Gastroesophageal sphincter (tissue), 4 donors: ENCODE data around the gene ABL1. TPM values are rescaled to one million over a fixed set of nuclear protein-coding genes. Genes with fewer than 3 reads are reported as not detected.

Experiments
- ATAC-seq: fragments of 150-250 bp; one replicate; pipeline ENCODE4 v1.9.1; 2016; ENCODE audit warnings: mild to moderate bottlenecking, moderate library complexity
- H3K27ac ChIP-seq, 4 donors: fragments of 200-600 bp; sonication (generic) in 3 of 4; 1 replicate in 3 of 4; 2 replicates in 1 of 4; pipeline ENCODE4 v1.5.1; 2016 to 2019
- H3K27me3 ChIP-seq: fragments of 200-600 bp; sonication (generic); one replicate; pipeline ENCODE4 v1.5.1; 2019
- H3K36me3 ChIP-seq, 2 donors: fragments of 200-600 bp; sonication (generic); one replicate each; pipeline ENCODE4 v1.5.1; 2019; ENCODE audit warnings: control low read depth in 1 of 2
- H3K4me1 ChIP-seq, 3 donors: fragments of 200-600 bp; sonication (generic); 1 replicate in 2 of 3; 2 replicates in 1 of 3; pipeline ENCODE4 v1.5.1; 2016 to 2019; ENCODE audit warnings: control low read depth in 2 of 3
- H3K4me3 ChIP-seq, 2 donors: fragments of 200-600 bp; sonication (generic); one replicate each; pipeline ENCODE4 v1.5.1; 2019; ENCODE audit warnings: mild to moderate bottlenecking in 1 of 2, moderate library complexity in 1 of 2
- H3K9me3 ChIP-seq, 3 donors: fragments of 200-600 bp; sonication (generic); one replicate each; pipeline ENCODE4 v1.5.1; 2017 to 2019; ENCODE audit warnings: control low read depth in 2 of 3
- EP300 ChIP-seq: sonication (generic); formaldehyde crosslinking; IDR thresholded peaks from one replicate; pipeline ENCODE4 v1.6.1; 2017; ENCODE audit warnings: antibody characterized with exemption, mild to moderate bottlenecking
- POLR2A ChIP-seq, 2 donors: fragments of 450-650 bp; IDR thresholded peaks; one replicate each; pipeline ENCODE4 v1.6.1; 2017; ENCODE audit warnings: antibody characterized with exemption in 2 of 2, mild to moderate bottlenecking in 2 of 2, moderate library complexity in 1 of 2
- POLR2AphosphoS5 ChIP-seq: sonication (generic); formaldehyde crosslinking; IDR thresholded peaks from one replicate; pipeline ENCODE4 v1.6.1; 2017; ENCODE audit warnings: antibody characterized with exemption
- WGBS, 2 donors: methylation state at CpG; one replicate each; pipeline ENCODE4 v1.1.5; 2018; ENCODE audit warnings: low coverage in 1 of 2; 5-methylcytosine and 5-hydroxymethylcytosine counted together
- total RNA-seq, 4 donors: library from RNA; depleted of rRNA; stranded (reverse); fragments of >200 nt; gene quantifications; one replicate each; pipeline ENCODE4 v1.1.0, GENCODE V29; 2016
- TF ChIP-seq, protein P1 (sequence below), 4 experiments: fragments of 200-600 bp in 2 of 4; fragments of 450-650 bp in 2 of 4; sonication (generic) in 1 of 4; IDR thresholded peaks; one replicate each; pipeline ENCODE4 v1.5.1; 2017 to 2019; ENCODE audit warnings: antibody characterized with exemption in 4 of 4, mild to moderate bottlenecking in 2 of 4, moderate library complexity in 2 of 4

The ABL1 gene
- total RNA-seq, 4 donors from 2014 or later, result 81.4 to 147 (median 125) TPM

DNA sequence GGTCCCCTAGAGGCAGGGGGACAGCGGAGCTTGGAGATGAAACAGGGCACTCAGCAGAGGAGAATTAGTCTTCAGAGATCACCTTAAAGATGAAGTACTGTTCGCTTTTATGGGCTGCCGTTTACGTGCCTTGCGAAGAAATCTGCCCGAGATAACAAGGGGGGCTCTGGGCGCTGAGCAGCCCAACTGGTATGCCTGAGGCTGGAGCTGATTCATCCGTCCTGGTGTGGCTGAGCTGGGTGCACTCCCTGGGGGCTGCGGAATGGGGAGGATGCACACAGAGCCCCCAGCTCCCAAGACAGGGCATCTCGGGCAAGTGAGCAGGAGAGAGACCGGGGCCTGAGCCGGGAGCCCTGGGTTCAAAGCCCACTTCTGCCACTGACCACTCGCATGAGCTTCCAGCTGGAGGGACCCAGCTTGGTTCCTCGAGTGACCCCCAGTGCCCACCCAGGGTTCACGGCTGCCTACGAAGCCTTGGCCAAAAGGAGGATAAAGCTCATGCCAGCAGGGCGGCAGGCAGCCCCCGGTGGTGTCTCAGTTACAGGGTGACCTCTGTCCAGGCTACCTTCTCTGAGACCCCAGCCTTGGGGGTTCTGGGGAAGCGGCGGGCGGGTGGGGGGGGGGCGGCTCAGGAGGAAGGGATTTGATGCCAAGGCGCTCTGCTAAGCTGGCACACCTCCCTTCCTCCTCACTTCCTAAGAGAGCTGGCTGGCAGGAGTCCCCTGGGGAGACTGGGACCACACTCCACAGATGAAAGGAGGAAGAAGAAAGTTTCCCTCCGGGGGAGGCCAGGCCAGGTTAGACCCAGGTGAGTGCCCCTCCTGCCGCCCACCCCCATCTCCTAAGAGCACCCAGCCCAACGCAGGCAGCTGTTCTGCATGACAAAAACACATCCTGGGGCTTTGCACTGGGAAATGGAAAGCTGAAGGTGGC is 98.3 kb downstream of the ABL1 start:
- no peak for TF ChIP-seq POLR2AphosphoS5
- TF ChIP-seq POLR2A (IDR thresholded peaks at IDR 0.05), result no peak
- TF ChIP-seq, protein P1, sequence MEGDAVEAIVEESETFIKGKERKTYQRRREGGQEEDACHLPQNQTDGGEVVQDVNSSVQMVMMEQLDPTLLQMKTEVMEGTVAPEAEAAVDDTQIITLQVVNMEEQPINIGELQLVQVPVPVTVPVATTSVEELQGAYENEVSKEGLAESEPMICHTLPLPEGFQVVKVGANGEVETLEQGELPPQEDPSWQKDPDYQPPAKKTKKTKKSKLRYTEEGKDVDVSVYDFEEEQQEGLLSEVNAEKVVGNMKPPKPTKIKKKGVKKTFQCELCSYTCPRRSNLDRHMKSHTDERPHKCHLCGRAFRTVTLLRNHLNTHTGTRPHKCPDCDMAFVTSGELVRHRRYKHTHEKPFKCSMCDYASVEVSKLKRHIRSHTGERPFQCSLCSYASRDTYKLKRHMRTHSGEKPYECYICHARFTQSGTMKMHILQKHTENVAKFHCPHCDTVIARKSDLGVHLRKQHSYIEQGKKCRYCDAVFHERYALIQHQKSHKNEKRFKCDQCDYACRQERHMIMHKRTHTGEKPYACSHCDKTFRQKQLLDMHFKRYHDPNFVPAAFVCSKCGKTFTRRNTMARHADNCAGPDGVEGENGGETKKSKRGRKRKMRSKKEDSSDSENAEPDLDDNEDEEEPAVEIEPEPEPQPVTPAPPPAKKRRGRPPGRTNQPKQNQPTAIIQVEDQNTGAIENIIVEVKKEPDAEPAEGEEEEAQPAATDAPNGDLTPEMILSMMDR (IDR thresholded peaks at IDR 0.05), result no peak
- no peak for TF ChIP-seq EP300
- Histone ChIP-seq H3K27ac (peak overlapping the region; percentile 21 to 89 (median 82)), H3K4me1 (peaks cover 0 to 69% (median 13%) of the 10 kb centered on the region in 3 donors), H3K27me3 (peaks cover 61% of the 10 kb centered on the region), H3K36me3 (no peaks in the 10 kb centered on the region), H3K4me3 (peak overlapping the region in 1 of 2 donors; percentile 10), H3K9me3 (no peaks in the 10 kb centered on the region)
- 0% methylated on average over 1 of the region's 26 CpGs; no CpG with 5 or more reads in 1 of the 2 donors for WGBS, 2 donors
- peak; percentile 64 for ATAC-seq

- H3K36me3 ChIP-seq, result no peaks in the 10 kb centered on the region
- no CpG with 5 or more reads among the region's 11 CpGs for WGBS, 2 donors
- peak overlapping the region in 1 of 4 donors; percentile 84 for H3K27ac ChIP-seq
- peaks cover 0 to 69% (median 14%) of the 10 kb centered on the region in 3 donors for H3K4me1 ChIP-seq
- no peaks in the 10 kb centered on the region for H3K9me3 ChIP-seq
- peaks cover 70% of the 10 kb centered on the region for H3K27me3 ChIP-seq
- TF ChIP-seq, protein P1 (IDR thresholded peaks at IDR 0.05), result no peak
- TF ChIP-seq POLR2AphosphoS5 (no peak), POLR2A (IDR thresholded peaks at IDR 0.05) (no peak), EP300 (no peak)
- no peak for ATAC-seq
- no peak overlapping the region for H3K4me3 ChIP-seq
These were observed 99.2 kb downstream of the ABL1 start for GRCh38 chr9:130934246-130934645.

DNA sequence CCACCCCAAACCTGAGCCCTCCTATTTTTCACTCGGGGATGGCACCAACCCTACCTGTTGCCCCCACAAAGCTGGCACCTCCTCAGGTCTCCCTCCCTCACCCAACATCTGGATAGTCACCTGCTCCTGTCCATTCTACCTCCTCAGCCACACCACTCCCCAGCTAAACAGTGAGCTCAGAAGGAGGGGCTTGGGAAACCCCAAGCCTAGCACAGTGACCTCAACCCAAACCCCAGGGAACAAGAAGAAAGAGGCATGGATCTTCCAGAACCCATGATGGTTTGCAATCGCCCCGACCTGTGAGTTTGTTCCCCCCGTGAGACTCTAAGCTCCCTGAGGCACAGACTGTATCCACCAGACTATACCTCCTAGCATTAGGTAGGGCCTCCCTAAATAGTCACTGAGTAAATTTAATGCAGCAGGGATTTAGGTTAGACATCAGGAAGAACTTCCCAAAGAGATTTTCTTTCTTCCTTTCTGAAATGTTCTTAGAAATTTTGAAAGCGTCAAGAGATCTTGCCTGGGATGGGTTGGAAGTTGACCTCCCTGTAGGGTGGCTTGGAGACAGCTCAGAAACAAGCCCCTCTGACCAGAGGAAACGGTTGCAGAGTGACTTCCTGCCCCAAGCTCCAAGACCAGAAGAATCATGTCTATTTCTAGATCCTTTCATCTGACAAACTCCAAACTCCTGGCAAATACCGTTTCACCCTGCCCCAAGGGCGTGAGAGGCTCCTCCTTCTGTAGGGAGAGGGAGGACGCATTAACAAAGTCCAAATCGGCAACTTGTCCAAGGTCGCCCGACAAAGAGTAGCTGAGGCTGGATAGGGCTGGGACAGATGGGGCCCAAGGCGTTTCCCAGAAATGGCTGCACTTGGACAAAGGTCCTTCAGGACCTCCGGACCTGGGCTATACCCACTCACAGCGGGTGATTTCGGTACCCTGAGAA is 99.9 kb downstream of the ABL1 start:
- Histone ChIP-seq H3K4me3 (no peak overlapping the region), H3K27me3 (peaks cover 77% of the 10 kb centered on the region), H3K9me3 (no peaks in the 10 kb centered on the region), H3K36me3 (no peaks in the 10 kb centered on the region), H3K4me1 (peaks cover 0 to 74% (median 21%) of the 10 kb centered on the region in 3 donors), H3K27ac (peak overlapping the region in 1 of 4 donors; percentile 54)
- no peak for ATAC-seq
- TF ChIP-seq POLR2A (IDR thresholded peaks at IDR 0.05), result no peak
- TF ChIP-seq, protein P1 (IDR thresholded peaks at IDR 0.05), result no peak
- no peak for TF ChIP-seq POLR2AphosphoS5
- no peak for TF ChIP-seq EP300
- 69 to 71% methylated on average over 2 to 7 of the region's 16 CpGs for WGBS, 2 donors

GRCh38 chr9:130935648-130936271 is 100.7 kb downstream of the ABL1 start:
- Histone ChIP-seq H3K27me3 (peaks cover 85% of the 10 kb centered on the region), H3K4me3 (no peak overlapping the region), H3K27ac (peak overlapping the region in 3 of 4 donors; percentile 46 to 54 (median 51)), H3K36me3 (no peaks in the 10 kb centered on the region), H3K9me3 (no peaks in the 10 kb centered on the region), H3K4me1 (peaks cover 0 to 82% (median 26%) of the 10 kb centered on the region in 3 donors)
- TF ChIP-seq, protein P1 (IDR thresholded peaks at IDR 0.05), result no peak
- TF ChIP-seq POLR2A (IDR thresholded peaks at IDR 0.05) (no peak), POLR2AphosphoS5 (no peak), EP300 (no peak)
- no CpG with 5 or more reads among the region's 13 CpGs for WGBS, 2 donors
- no peak for ATAC-seq
